ENCODE measurements around the gene SLC4A1. TPM values are rescaled to one million over a fixed set of nuclear protein-coding genes. Genes with fewer than 3 reads are reported as not detected.

SLC4A1 gene
- total RNA-seq, 1 experiment from 2014 or later, result not detected

- Histone ChIP-seq H2AFZ (ENCODE audit: low read length) (peak overlapping the region; percentile 44), H3K27me3 (ENCODE audit: low read length) (no peaks in the 10 kb centered on the region), H3K9me2 (replicated peaks; ENCODE audit: low read length) (no peaks in the 10 kb centered on the region), H3F3A (ENCODE audit: low read length, unreplicated experiment) (no peaks in the 10 kb centered on the region), H3K9me3 (ENCODE audit: low read length) (no peaks in the 10 kb centered on the region), H4K20me1 (ENCODE audit: low read length) (no peaks in the 10 kb centered on the region), H3K4me3 (ENCODE audit: low read length) (peak overlapping the region; percentile 73), H3K4me1 (ENCODE audit: insufficient read depth, low read length) (peaks cover 25% of the 10 kb centered on the region), H3K27ac (ENCODE audit: low read length) (peak overlapping the region; percentile 39), H3K79me2 (ENCODE audit: low read length) (peaks cover 61% of the 10 kb centered on the region), H3K9ac (ENCODE audit: low read length) (peak overlapping the region; percentile 97), H3K36me3 (ENCODE audit: low read depth, low read length) (peaks cover 41% of the 10 kb centered on the region), H3K4me2 (ENCODE audit: low read length) (peak overlapping the region; percentile 93)
- intact Hi-C loops (cut with micrococcal nuclease), result loop anchor here (1.0 kb wide), 1 partner anchor 106 kb away; the partner anchor contains the start of gene SLC25A39
- POLR2A ChIA-PET (ENCODE audit: unreplicated experiment), result interaction anchor here (0.6 to 1.6 kb wide), 6 partner anchors 29 to 1171 kb away, joined by 3 to 15 read pairs (median 8); no protein-coding TSS in a partner anchor
- no peak for DNase-seq
- TF ChIP-seq, protein P1, sequence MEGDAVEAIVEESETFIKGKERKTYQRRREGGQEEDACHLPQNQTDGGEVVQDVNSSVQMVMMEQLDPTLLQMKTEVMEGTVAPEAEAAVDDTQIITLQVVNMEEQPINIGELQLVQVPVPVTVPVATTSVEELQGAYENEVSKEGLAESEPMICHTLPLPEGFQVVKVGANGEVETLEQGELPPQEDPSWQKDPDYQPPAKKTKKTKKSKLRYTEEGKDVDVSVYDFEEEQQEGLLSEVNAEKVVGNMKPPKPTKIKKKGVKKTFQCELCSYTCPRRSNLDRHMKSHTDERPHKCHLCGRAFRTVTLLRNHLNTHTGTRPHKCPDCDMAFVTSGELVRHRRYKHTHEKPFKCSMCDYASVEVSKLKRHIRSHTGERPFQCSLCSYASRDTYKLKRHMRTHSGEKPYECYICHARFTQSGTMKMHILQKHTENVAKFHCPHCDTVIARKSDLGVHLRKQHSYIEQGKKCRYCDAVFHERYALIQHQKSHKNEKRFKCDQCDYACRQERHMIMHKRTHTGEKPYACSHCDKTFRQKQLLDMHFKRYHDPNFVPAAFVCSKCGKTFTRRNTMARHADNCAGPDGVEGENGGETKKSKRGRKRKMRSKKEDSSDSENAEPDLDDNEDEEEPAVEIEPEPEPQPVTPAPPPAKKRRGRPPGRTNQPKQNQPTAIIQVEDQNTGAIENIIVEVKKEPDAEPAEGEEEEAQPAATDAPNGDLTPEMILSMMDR (conservative IDR thresholded peaks at IDR 0.05; ENCODE audit: low read depth, low read length), result no peak
- TF ChIP-seq EZH2phosphoT487 (IDR thresholded peaks at IDR 0.05; ENCODE audit: borderline replicate concordance, low read length) (no peak), EZH2 (IDR thresholded peaks at IDR 0.05; ENCODE audit: low read length, unreplicated experiment) (no peak)
- no TSS peak for BruUV-seq (replicated peaks)
- CTCF ChIA-PET, result interaction anchor here (0.6 to 1.1 kb wide), 8 partner anchors 8 to 326 kb away, joined by 3 to 6 read pairs (median 5); no protein-coding TSS in a partner anchor
- no peak for ATAC-seq
These were observed 50.1 kb downstream of the SLC4A1 start for GRCh38 chr17:44217738-44218343.

DNA sequence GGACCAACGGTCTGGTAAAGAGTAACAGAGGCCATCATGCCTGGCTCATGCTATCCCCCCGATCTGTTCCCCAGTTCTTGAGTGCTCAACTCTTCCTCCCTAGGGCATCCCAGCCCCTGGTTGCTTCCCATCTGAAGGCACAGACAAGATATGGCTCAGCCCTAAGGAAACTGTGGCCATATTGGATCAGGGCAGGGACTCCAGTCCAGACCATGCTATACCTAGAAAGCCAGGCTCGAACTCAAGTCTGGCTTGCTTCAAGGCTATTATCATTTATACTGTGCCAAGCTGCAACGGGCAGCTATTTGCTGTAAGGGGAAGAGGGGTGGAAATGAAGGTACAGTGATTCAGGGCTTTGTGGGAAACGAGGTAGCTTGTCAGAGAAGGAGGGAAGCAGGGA, 51.2 kb downstream of the SLC4A1 start:
- CTCF ChIA-PET, result interaction anchor here (0.8 kb wide), 1 partner anchor 110 kb away, joined by 7 read pairs; no protein-coding TSS in a partner anchor
- peak overlapping the region; percentile 93 for H3K4me2 ChIP-seq (ENCODE audit: low read length)

More for the DNA sequence above, 51.2 kb downstream of the SLC4A1 start:
- peaks cover 50% of the 10 kb centered on the region for H3K79me2 ChIP-seq (ENCODE audit: low read length)
- POLR2A ChIA-PET (ENCODE audit: unreplicated experiment), result no interaction called here
- no peaks in the 10 kb centered on the region for H3F3A ChIP-seq (ENCODE audit: low read length, unreplicated experiment)
- TF ChIP-seq, protein P1 (conservative IDR thresholded peaks at IDR 0.05; ENCODE audit: low read depth, low read length), result no peak
- no peak for TF ChIP-seq EZH2phosphoT487 (IDR thresholded peaks at IDR 0.05; ENCODE audit: borderline replicate concordance, low read length)
- H3K9ac ChIP-seq (ENCODE audit: low read length), result no peak overlapping the region
- no peaks in the 10 kb centered on the region for H3K9me3 ChIP-seq (ENCODE audit: low read length)
- ATAC-seq (no peak), DNase-seq (no peak)
- H3K9me2 ChIP-seq (replicated peaks; ENCODE audit: low read length), result no peaks in the 10 kb centered on the region
- H3K27me3 ChIP-seq (ENCODE audit: low read length), result no peaks in the 10 kb centered on the region
- peaks cover 16% of the 10 kb centered on the region for H3K4me1 ChIP-seq (ENCODE audit: insufficient read depth, low read length)
- H3K36me3 ChIP-seq (ENCODE audit: low read depth, low read length), result peaks cover 41% of the 10 kb centered on the region
- H3K27ac ChIP-seq (ENCODE audit: low read length), result no peak overlapping the region
- intact Hi-C loops (cut with micrococcal nuclease), result no loop called here
- peak overlapping the region; percentile 73 for H3K4me3 ChIP-seq (ENCODE audit: low read length)
- no peaks in the 10 kb centered on the region for H4K20me1 ChIP-seq (ENCODE audit: low read length)
- H2AFZ ChIP-seq (ENCODE audit: low read length), result no peak overlapping the region
- no TSS peak for BruUV-seq (replicated peaks)

Measured in PC-3 (cell line).